Neural cell (in vitro differentiated cells): Measurements from ENCODE around the gene RAD51B. TPM values are rescaled to one million over a fixed set of nuclear protein-coding genes. Genes with fewer than 3 reads are reported as not detected.

Experiments
- H2AFZ ChIP-seq: fragments of 200-600, 300-800 bp; sonication (generic), shearing (Covaris generic); 2 replicates; pipeline ENCODE4 v1.6.0; 2014; ENCODE audit warnings: low read depth, mild to moderate bottlenecking, antibody characterized with exemption, low read length, moderate library complexity
- H3F3A ChIP-seq: fragments of 200-600 bp; shearing (Covaris generic); 2 replicates; pipeline ENCODE4 v1.6.1; 2016; ENCODE audit warnings: mild to moderate bottlenecking, moderate library complexity, mixed read lengths, antibody characterized with exemption, low read length; ENCODE audit not compliant: insufficient read depth, poor library complexity, severe bottlenecking
- H3K27ac ChIP-seq: fragments of 200-600, 300-800 bp; sonication (generic), shearing (Covaris generic); 2 replicates; pipeline ENCODE4 v1.5.1; 2014; ENCODE audit warnings: mild to moderate bottlenecking, low read length, moderate library complexity
- H3K27me3 ChIP-seq: fragments of 300-800, 200-600 bp; sonication (generic), shearing (Covaris generic); 2 replicates; pipeline ENCODE4 v1.6.0; 2014; ENCODE audit warnings: mild to moderate bottlenecking, low read depth, low read length, moderate library complexity; ENCODE audit not compliant: insufficient read depth
- H3K36me3 ChIP-seq: fragments of 300-800, 200-600 bp; sonication (generic), shearing (Covaris generic); 2 replicates; pipeline ENCODE4 v1.5.1; 2014; ENCODE audit warnings: mild to moderate bottlenecking, antibody characterized with exemption, low read length, moderate library complexity; ENCODE audit not compliant: insufficient read depth
- H3K4me2 ChIP-seq: fragments of 300-800, 200-600 bp; sonication (generic), shearing (Covaris generic); 2 replicates; pipeline ENCODE4 v1.6.0; 2014; ENCODE audit warnings: mild to moderate bottlenecking, low read length
- H3K4me3 ChIP-seq: fragments of 300-800, 200-600 bp; sonication (generic), shearing (Covaris generic); 2 replicates; pipeline ENCODE4 v1.5.1; 2014; ENCODE audit warnings: mild to moderate bottlenecking, low read length, moderate library complexity
- H3K79me2 ChIP-seq: fragments of 200-600 bp; shearing (Covaris generic); replicated peaks from 2 replicates; pipeline ENCODE4 v1.6.0; 2014; ENCODE audit warnings: mild to moderate bottlenecking, low read length, moderate library complexity; ENCODE audit not compliant: insufficient read depth
- H3K9ac ChIP-seq: fragments of 300-800, 200-600 bp; sonication (generic), shearing (Covaris generic); 2 replicates; pipeline ENCODE4 v1.6.1; 2016; ENCODE audit warnings: mild to moderate bottlenecking, low read length, mixed read lengths
- H3K9me2 ChIP-seq: fragments of 200-600 bp; shearing (Covaris generic); 2 replicates; pipeline ENCODE4 v1.6.1; 2016; ENCODE audit warnings: mild to moderate bottlenecking, low read length, mixed read lengths; ENCODE audit not compliant: insufficient read depth
- H3K9me3 ChIP-seq: fragments of 200-600, 300-800 bp; sonication (generic), shearing (Covaris generic); 2 replicates; pipeline ENCODE4 v1.6.1; 2016; ENCODE audit warnings: mild to moderate bottlenecking, mixed run types, low read length, moderate library complexity, mixed read lengths
- H4K20me1 ChIP-seq: fragments of 200-600 bp; shearing (Covaris generic); 2 replicates; pipeline ENCODE4 v1.6.1; 2016; ENCODE audit warnings: mild to moderate bottlenecking, mixed run types; ENCODE audit not compliant: insufficient read depth
- CTCF ChIP-seq: fragments of 450-650 bp; IDR thresholded peaks from 2 replicates; pipeline ENCODE4 v1.5.1; 2014; ENCODE audit warnings: antibody characterized with exemption, mild to moderate bottlenecking, moderate library complexity; ENCODE audit not compliant: poor library complexity, severe bottlenecking
- EP300 ChIP-seq: fragments of 450-650 bp; conservative IDR thresholded peaks from 2 replicates; pipeline ENCODE4 v1.6.1; 2014; ENCODE audit warnings: antibody characterized with exemption, mild to moderate bottlenecking, moderate library complexity; ENCODE audit not compliant: poor library complexity, severe bottlenecking
- EZH2 ChIP-seq: fragments of 200-600, 300-800 bp; shearing (Covaris generic), sonication (generic); IDR thresholded peaks from 2 replicates; pipeline ENCODE4 v1.6.1; 2014; ENCODE audit warnings: antibody characterized with exemption, low read length, borderline replicate concordance, mild to moderate bottlenecking; ENCODE audit not compliant: insufficient read depth, poor library complexity, severe bottlenecking
- MXI1 ChIP-seq: fragments of 450-650 bp; conservative IDR thresholded peaks from 2 replicates; pipeline ENCODE4 v1.6.1; 2014; ENCODE audit warnings: antibody characterized with exemption, mild to moderate bottlenecking; ENCODE audit not compliant: poor library complexity, severe bottlenecking
- POLR2AphosphoS5 ChIP-seq: IDR thresholded peaks from 2 replicates; pipeline ENCODE4 v1.6.1; 2012
- RAD21 ChIP-seq: fragments of 450-650 bp; conservative IDR thresholded peaks from 2 replicates; pipeline ENCODE4 v1.6.1; 2014; ENCODE audit warnings: antibody characterized with exemption, mild to moderate bottlenecking, moderate library complexity
- REST ChIP-seq: IDR thresholded peaks from 2 replicates; pipeline ENCODE4 v1.6.1; 2012; ENCODE audit warnings: borderline replicate concordance
- SMC3 ChIP-seq: fragments of 450-650 bp; conservative IDR thresholded peaks from 2 replicates; pipeline ENCODE4 v1.6.1; 2014; ENCODE audit warnings: antibody characterized with exemption, mild to moderate bottlenecking, moderate library complexity; ENCODE audit not compliant: poor library complexity
- TAF1 ChIP-seq: IDR thresholded peaks from 2 replicates; pipeline ENCODE4 v1.6.1; 2012; ENCODE audit warnings: low read depth
- polyA plus RNA-seq: library from polyadenylated mRNA; depleted of rRNA; stranded (reverse); fragments of >200 nt; gene quantifications from 2 replicates; pipeline ENCODE4 v1.2.3, GENCODE V29; 2014

Gene RAD51B
- polyA plus RNA-seq, 1 donor from 2014 or later = 3.1 TPM

- no peak overlapping the region for H3K9ac ChIP-seq
- H3K9me2 ChIP-seq = no peaks in the 10 kb centered on the region
- H3K4me3 ChIP-seq = no peak overlapping the region
- H4K20me1 ChIP-seq = no peaks in the 10 kb centered on the region
- H3K36me3 ChIP-seq = no peaks in the 10 kb centered on the region
- no peaks in the 10 kb centered on the region for H3K27me3 ChIP-seq
- no peaks in the 10 kb centered on the region for H3F3A ChIP-seq
- no peak overlapping the region for H3K4me2 ChIP-seq
- H2AFZ ChIP-seq = no peak overlapping the region
- no peaks in the 10 kb centered on the region for H3K9me3 ChIP-seq
- H3K79me2 ChIP-seq = no peaks in the 10 kb centered on the region
- no peak overlapping the region for H3K27ac ChIP-seq
- TF ChIP-seq EP300 = no peak
- TF ChIP-seq CTCF = no peak
- TF ChIP-seq RAD21 = no peak
- no peak for TF ChIP-seq TAF1
- TF ChIP-seq POLR2AphosphoS5 = no peak
- no peak for TF ChIP-seq MXI1
- TF ChIP-seq SMC3 = no peak
Measured at GRCh38 chr14:68103853-68104252, 284.3 kb downstream of the RAD51B start.

GRCh38 chr14:68104518-68104917 lies 284.9 kb downstream of the RAD51B start:
- H3K9me2 ChIP-seq = no peaks in the 10 kb centered on the region
- H3K9me3 ChIP-seq = no peaks in the 10 kb centered on the region
- H3K4me2 ChIP-seq = no peak overlapping the region
- no peak overlapping the region for H3K27ac ChIP-seq
- H2AFZ ChIP-seq = no peak overlapping the region
- H3K79me2 ChIP-seq = no peaks in the 10 kb centered on the region
- no peak overlapping the region for H3K4me3 ChIP-seq
- no peaks in the 10 kb centered on the region for H3K36me3 ChIP-seq
- no peaks in the 10 kb centered on the region for H4K20me1 ChIP-seq
- H3K9ac ChIP-seq = no peak overlapping the region
- H3F3A ChIP-seq = no peaks in the 10 kb centered on the region
- no peaks in the 10 kb centered on the region for H3K27me3 ChIP-seq
- TF ChIP-seq TAF1 = no peak
- no peak for TF ChIP-seq EP300
- no peak for TF ChIP-seq EZH2
- no peak for TF ChIP-seq RAD21

GRCh38 chr14:68105816-68106215 lies 286.2 kb downstream of the RAD51B start:
- no peaks in the 10 kb centered on the region for H3K9me2 ChIP-seq
- no peaks in the 10 kb centered on the region for H3K9me3 ChIP-seq
- H3K4me3 ChIP-seq = no peak overlapping the region
- H3K4me2 ChIP-seq = no peak overlapping the region
- H4K20me1 ChIP-seq = no peaks in the 10 kb centered on the region
- no peak overlapping the region for H3K9ac ChIP-seq
- H3K79me2 ChIP-seq = no peaks in the 10 kb centered on the region
- H2AFZ ChIP-seq = no peak overlapping the region
- no peaks in the 10 kb centered on the region for H3K27me3 ChIP-seq
- no peaks in the 10 kb centered on the region for H3F3A ChIP-seq
- H3K36me3 ChIP-seq = no peaks in the 10 kb centered on the region
- TF ChIP-seq CTCF = no peak
- TF ChIP-seq MXI1 = no peak
- no peak for TF ChIP-seq EP300
- no peak for TF ChIP-seq REST
- no peak for TF ChIP-seq POLR2AphosphoS5
- TF ChIP-seq SMC3 = no peak
- no peak for TF ChIP-seq EZH2
- no peak overlapping the region for H3K27ac ChIP-seq
